SKM-1 treated with dmso at 0.1 percent for 144 hours (cell line): Measurements from ENCODE around the gene SLC35E3.
"Not testable (repeated sequence)": the region's sequence is repeated elsewhere in the genome, so short reads cannot be mapped to it uniquely, and the experiment has no call there.

Experiments
- DNase-seq: peaks from one replicate; lab custom pipeline; 2025; ENCODE audit not compliant: unreplicated experiment; lab: John Stamatoyannopoulos, UW

SLC35E3 gene

DNA sequence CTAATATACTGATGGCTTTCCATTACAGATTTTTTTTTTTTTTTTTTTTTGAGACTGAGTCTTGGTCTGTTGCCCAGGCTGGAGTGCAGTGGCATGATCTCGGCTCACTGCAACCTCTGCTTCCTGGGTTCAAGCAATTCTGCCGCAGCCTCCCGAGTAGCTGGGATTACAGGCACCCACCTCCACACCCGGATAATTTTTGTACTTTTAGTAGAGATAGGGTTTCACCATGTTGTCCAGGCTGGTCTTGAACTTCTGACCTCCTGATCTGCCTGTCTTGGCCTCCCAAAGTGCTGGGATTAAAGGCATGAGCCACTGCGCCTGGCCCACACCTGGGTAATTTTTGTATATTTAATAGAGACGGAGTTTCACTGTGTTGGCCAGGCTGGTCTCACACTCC lies 65.6 kb downstream of the SLC35E3 start:
- not testable (repeated sequence) for DNase-seq

DNA sequence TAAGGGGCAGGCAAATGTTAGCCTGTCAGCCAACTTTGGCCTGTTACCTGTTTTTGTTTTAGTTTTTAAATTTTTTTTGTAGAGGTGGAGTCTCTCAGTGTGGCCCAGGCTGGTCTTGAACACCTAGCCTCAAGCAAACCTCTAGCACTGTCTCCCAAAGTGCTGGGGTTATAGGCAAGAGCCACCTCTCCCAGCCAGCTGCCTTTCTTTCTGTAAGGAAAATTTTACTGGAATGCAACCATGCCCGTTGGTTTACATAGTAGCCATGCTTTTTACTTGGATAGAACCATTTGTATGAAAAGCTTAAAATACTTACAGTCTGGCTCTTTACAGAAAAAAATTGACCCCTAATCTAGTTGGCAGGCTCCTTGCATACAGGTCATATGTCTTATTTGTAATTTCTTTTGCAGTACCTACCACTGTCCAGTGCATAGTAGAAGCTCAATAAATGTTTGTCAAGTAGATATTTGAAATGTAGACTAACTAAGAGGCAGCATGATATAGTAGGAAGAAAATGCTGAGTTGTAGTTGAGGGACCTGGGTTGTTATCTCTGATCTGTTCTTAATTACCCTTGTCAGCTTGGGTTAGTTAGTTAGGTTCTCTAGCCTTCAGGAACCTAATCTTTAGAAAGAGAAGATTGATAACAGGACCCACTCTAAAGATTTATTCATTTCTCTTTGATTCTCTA lies 66.7 kb downstream of the SLC35E3 start:
- no peak for DNase-seq

DNA sequence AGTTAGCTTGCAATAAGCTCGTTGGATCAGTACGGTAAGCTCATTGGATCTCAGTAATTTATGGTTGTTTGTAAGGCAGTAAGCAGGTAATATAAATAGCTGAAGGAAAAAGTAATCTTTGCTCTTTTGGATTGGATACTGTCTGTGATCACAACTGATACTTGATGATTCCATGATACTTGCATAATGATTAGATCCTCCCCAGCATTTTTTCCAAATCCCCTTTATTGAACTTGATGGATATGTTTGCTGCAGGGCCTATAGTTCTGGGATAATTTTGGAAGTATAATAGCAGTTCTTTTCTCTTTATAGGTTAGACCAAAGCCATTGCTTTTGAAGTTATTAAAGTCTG lies 67.2 kb downstream of the SLC35E3 start:
- no peak for DNase-seq

DNA sequence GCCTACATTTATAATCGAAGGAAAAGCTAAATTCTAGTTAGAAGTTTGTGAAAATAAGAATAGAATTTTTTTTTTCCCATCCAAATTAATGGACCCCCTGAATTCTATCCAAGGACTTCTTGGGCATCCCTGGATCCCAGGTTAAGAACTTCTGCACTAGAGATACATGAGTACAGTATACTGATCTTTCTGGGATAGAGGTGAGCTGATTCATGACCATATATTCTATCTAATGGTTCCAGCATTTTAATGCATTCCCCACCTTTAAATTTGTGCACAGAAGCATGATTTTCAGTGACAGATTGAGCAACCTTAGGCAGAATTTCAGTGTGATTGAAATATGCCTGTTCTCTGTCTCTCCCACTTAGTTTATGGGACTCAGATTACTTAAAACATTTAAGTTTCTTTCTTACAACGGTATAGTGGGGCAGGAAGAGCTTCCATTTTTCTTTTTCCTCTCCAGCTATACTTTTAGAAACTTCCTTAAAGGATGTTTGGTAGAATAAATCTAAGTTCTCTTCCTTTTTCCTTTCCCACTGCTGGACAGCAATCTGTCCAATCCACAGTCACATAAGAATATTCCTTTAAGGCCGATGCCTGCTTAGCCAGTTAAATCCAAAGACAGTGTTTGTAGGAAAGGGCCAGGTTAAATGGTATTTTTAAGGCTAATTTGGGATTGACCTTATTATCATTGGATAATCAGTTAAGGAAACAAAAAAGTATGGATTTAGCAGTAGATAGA lies 68.7 kb downstream of the SLC35E3 start:
- no peak for DNase-seq

- no peak for DNase-seq
Measured at GRCh38 chr12:68815232-68815927, 69.4 kb downstream of the SLC35E3 start.

GRCh38 chr12:68815928-68816800 lies 70.2 kb downstream of the SLC35E3 start:
- no peak for DNase-seq

- DNase-seq, result not testable (repeated sequence)
Measured at GRCh38 chr12:68819481-68819880, 73.5 kb downstream of the SLC35E3 start.

DNA sequence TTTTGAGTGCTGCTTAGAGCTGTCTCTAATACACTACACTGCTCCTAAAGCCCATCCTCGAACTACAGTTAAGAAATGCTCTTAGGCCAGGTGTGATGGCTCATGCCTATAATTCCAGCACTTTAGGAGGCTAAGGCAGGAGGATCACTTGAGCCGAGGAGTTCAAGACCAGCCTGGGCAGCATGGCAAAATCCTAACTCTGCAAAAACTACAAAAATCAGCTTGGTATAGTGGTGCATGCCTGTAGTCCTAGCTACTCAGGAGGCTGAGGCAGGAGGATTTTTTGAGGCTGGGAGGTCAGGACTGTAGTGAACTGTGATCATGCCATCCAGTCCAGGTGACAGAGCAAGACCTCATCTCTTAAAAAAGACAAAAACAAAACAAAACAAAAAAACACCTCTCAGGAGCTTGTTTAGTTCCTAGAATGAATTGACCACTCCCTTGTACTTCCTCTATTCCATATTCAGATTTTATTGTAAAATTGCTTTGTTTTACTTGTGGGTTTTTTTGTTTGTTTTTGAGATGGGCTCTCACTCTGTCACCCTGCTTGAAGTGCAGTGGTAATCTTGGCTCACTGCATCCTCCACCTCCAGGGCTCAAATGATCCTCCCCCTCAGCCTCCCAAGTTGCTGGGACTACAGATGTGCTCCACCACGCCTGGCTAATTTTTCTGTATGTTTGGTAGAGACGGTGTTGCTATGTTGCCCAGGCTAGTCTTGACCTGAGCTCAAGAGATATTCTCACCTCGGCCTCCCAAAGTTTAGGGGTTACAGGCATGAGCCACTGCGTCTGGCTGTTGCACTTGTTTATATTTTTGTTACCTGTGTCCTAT lies 75.6 kb downstream of the SLC35E3 start:
- no peak for DNase-seq

DNA sequence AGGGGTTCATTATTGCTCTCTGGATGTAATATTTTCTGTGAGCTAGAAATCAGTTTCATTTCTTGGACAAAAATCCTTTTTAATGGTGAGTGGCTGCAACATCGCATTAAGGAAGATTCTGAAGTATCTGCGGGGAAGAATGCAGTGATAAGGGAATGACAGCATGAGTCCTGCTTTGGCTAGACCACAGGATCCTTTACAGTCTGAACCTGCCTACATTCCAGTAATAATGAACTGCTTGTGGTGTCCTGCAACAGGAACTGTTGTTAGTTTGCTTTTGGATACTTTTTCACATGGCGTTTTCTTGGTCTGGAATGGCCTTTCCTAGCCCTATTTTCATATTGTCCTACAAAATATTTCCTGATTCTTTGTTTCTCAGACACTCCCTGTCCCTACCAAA lies 77.7 kb downstream of the SLC35E3 start:
- DNase-seq, result no peak

DNA sequence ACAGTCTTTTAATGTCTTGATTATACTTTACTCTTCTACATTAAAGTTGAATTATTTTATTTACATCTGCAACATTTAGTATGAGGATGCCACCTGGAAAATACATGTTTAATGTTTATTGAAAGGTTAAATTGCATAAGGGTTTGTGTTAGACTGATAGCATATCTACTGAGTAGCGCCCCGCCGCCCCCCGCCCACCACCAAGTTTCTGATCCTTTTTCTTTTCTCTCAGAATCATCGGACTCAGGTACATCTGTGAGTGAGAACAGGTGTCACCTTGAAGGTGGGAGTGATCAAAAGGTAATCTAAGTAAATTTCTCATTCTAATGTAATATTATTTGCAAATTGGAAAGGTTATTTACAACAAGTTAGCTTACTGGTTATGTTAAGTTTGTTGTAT lies 78.2 kb downstream of the SLC35E3 start:
- no peak for DNase-seq

- no peak for DNase-seq
Measured at GRCh38 chr12:68824597-68825250, 78.7 kb downstream of the SLC35E3 start.

GRCh38 chr12:68825569-68826217 lies 79.7 kb downstream of the SLC35E3 start:
- no peak for DNase-seq

- no peak for DNase-seq
Measured at GRCh38 chr12:68827895-68828671, 82.1 kb downstream of the SLC35E3 start.

GRCh38 chr12:68828672-68829068 lies 82.7 kb downstream of the SLC35E3 start:
- DNase-seq, result no peak
